SK-N-SH (cell line): ENCODE measurements around the gene VWA5B2. TPM values are rescaled to one million over a fixed set of nuclear protein-coding genes. Genes with fewer than 3 reads are reported as not detected.

Experiments used
- CTCF ChIA-PET: fragments of 300-600, 350-600 bp; formaldehyde crosslinking; extraction: SDS; loops from one replicate; lab custom pipeline; 2021; lab: Yijun Ruan, JAX
- POLR2A ChIA-PET: fragments of 350-600 bp; sonication (Branson Sonifier 250); formaldehyde crosslinking; extraction: SDS; loops from one replicate; lab custom pipeline; 2020; ENCODE audit warnings: antibody characterized with exemption, inconsistent platforms; lab: Yijun Ruan, JAX
- DNase-seq: peaks from one replicate; pipeline ENCODE4 v3.0.0; 2012
- H2AFZ ChIP-seq: fragments of 200-600 bp; sonication (generic); 2 replicates; pipeline ENCODE4 v1.8.1; 2016; ENCODE audit warnings: antibody characterized with exemption, mild to moderate bottlenecking, low read depth
- H3F3A ChIP-seq: fragments of 200-600 bp; sonication (generic); replicated peaks from 2 replicates; pipeline ENCODE3; 2016; ENCODE audit warnings: antibody characterized with exemption, mild to moderate bottlenecking; ENCODE audit not compliant: insufficient read depth
- H3K27ac ChIP-seq, 2 experiments: fragments of 200-500 bp in 1 of 2; fragments of 200-600 bp in 1 of 2; sonication (Bioruptor generic) in 1 of 2; sonication (generic), shearing (Covaris generic) in 1 of 2; 2 replicates each; pipeline versions ENCODE4 v1.5.1 to v1.6.1; 2014 to 2016; ENCODE audit warnings: low read depth in 2 of 2, inconsistent platforms in 1 of 2, low read length in 1 of 2, mild to moderate bottlenecking in 1 of 2, mixed read lengths in 1 of 2
- H3K27me3 ChIP-seq: fragments of 200-600 bp; sonication (generic), shearing (Covaris generic); 2 replicates; pipeline ENCODE4 v1.6.1; 2016; ENCODE audit warnings: mixed run types; ENCODE audit not compliant: insufficient read depth
- H3K36me3 ChIP-seq, 2 experiments: fragments of 200-500 bp in 1 of 2; fragments of 200-600 bp in 1 of 2; sonication (Bioruptor generic) in 1 of 2; sonication (generic) in 1 of 2; replicated peaks in 1 of 2; 2 replicates each; pipeline versions ENCODE3 to v1.5.1; 2014 to 2016; ENCODE audit warnings: low read length in 1 of 2, mild to moderate bottlenecking in 1 of 2; ENCODE audit not compliant: insufficient read depth in 2 of 2, control insufficient read depth in 1 of 2
- H3K4me1 ChIP-seq, 2 experiments: fragments of 200-500 bp in 1 of 2; fragments of 200-600 bp in 1 of 2; sonication (Bioruptor generic) in 1 of 2; sonication (generic), shearing (Covaris generic) in 1 of 2; 2 replicates each; pipeline versions ENCODE4 v1.5.1 to v1.6.1; 2014 to 2016; ENCODE audit warnings: low read depth in 1 of 2, low read length in 1 of 2, mixed run types in 1 of 2; ENCODE audit not compliant: insufficient read depth in 2 of 2, control insufficient read depth in 1 of 2
- H3K4me2 ChIP-seq: fragments of 200-600 bp; sonication (generic), shearing (Covaris generic); 2 replicates; pipeline ENCODE4 v1.6.1; 2017; ENCODE audit warnings: mixed run types
- H3K4me3 ChIP-seq, 2 experiments: fragments of 200-500 bp in 1 of 2; fragments of 200-600 bp in 1 of 2; sonication (Bioruptor generic) in 1 of 2; sonication (generic), shearing (Covaris generic) in 1 of 2; 2 replicates each; pipeline versions ENCODE4 v1.5.1 to v1.8.1; 2014 to 2016; ENCODE audit warnings: low read depth in 2 of 2, inconsistent platforms in 1 of 2, low read length in 1 of 2, mild to moderate bottlenecking in 1 of 2, mixed read lengths in 1 of 2, moderate library complexity in 1 of 2
- H3K79me2 ChIP-seq: fragments of 200-600 bp; sonication (generic); 2 replicates; pipeline ENCODE4 v1.8.1; 2017; ENCODE audit warnings: mild to moderate bottlenecking; ENCODE audit not compliant: insufficient read depth
- H3K9ac ChIP-seq: fragments of 200-600 bp; sonication (generic); 2 replicates; pipeline ENCODE4 v1.6.1; 2017; ENCODE audit warnings: mixed run types
- H3K9me2 ChIP-seq: fragments of 200-600 bp; sonication (generic); 2 replicates; pipeline ENCODE4 v1.6.1; 2017; ENCODE audit warnings: mixed run types
- H3K9me3 ChIP-seq: fragments of 200-600 bp; sonication (generic); 2 replicates; pipeline ENCODE4 v1.6.1; 2017; ENCODE audit warnings: mixed run types, mild to moderate bottlenecking, moderate library complexity
- H4K20me1 ChIP-seq: fragments of 200-600 bp; sonication (generic); 2 replicates; pipeline ENCODE4 v1.6.1; 2017; ENCODE audit warnings: mild to moderate bottlenecking, mixed run types; ENCODE audit not compliant: insufficient read depth
- ELF1 ChIP-seq: IDR thresholded peaks from 2 replicates; pipeline ENCODE4 v1.4.0; 2012
- EZH2phosphoT487 ChIP-seq: fragments of 200-600 bp; sonication (generic); IDR thresholded peaks from 2 replicates; pipeline ENCODE4 v1.6.1; 2017; ENCODE audit warnings: low read depth, mixed run types, mild to moderate bottlenecking, antibody characterized with exemption, moderate library complexity, borderline replicate concordance
- FOSL2 ChIP-seq: IDR thresholded peaks from 2 replicates; pipeline ENCODE4 v1.4.0; 2012; ENCODE audit warnings: low read depth, mild to moderate bottlenecking, moderate library complexity, borderline replicate concordance
- GABPA ChIP-seq: IDR thresholded peaks from 2 replicates; pipeline ENCODE4 v1.4.0; 2012; ENCODE audit warnings: low read depth, mild to moderate bottlenecking
- GATA2 ChIP-seq: sonication (generic); formaldehyde crosslinking; IDR thresholded peaks from 2 replicates; pipeline ENCODE4 v1.5.0; 2020; ENCODE audit warnings: mild to moderate bottlenecking, missing genetic modification reagents
- JUND ChIP-seq: IDR thresholded peaks from 2 replicates; pipeline ENCODE4 v1.4.0; 2012
- MEF2A ChIP-seq: IDR thresholded peaks from 2 replicates; pipeline ENCODE4 v1.4.0; 2012; ENCODE audit warnings: low read depth, borderline replicate concordance
- NFIC ChIP-seq: IDR thresholded peaks from 2 replicates; pipeline ENCODE4 v1.4.0; 2012; ENCODE audit warnings: borderline replicate concordance
- POLR2AphosphoS5 ChIP-seq: IDR thresholded peaks from 2 replicates; pipeline ENCODE4 v1.6.1; 2012; ENCODE audit warnings: low read depth, low read length
- RAD21 ChIP-seq: IDR thresholded peaks from 2 replicates; pipeline ENCODE4 v1.6.1; 2012; ENCODE audit warnings: mild to moderate bottlenecking, low read length
- RCOR1 ChIP-seq: fragments of 150-350 bp; IDR thresholded peaks from 2 replicates; pipeline ENCODE4 v1.6.1; 2017; ENCODE audit warnings: antibody characterized with exemption, low read length
- RFX5 ChIP-seq: IDR thresholded peaks from 2 replicates; pipeline ENCODE4 v1.6.1; 2012; ENCODE audit warnings: mild to moderate bottlenecking, improper control_type of control experiment, low read length
- RXRA ChIP-seq: IDR thresholded peaks from 2 replicates; pipeline ENCODE4 v1.4.0; 2012; ENCODE audit warnings: low read depth, mild to moderate bottlenecking, borderline replicate concordance
- SIN3A ChIP-seq: IDR thresholded peaks from 2 replicates; pipeline ENCODE4 v1.6.1; 2012; ENCODE audit warnings: low read depth, mild to moderate bottlenecking, low read length, moderate library complexity, borderline replicate concordance
- WGBS: methylation state at CpG from one replicate; pipeline ENCODE4 v1.1.6; 2017; ENCODE audit warnings: low lambda C conversion rate; 5-methylcytosine and 5-hydroxymethylcytosine counted together
- polyA plus RNA-seq, 3 experiments: library from polyadenylated mRNA; depleted of rRNA; stranded (reverse); fragments of >200 nt; gene quantifications; 2 replicates each; pipeline ENCODE4 v1.2.3, GENCODE V29; 2012
- TF ChIP-seq, protein P1 (sequence below): IDR thresholded peaks from 2 replicates; pipeline ENCODE4 v1.4.0; 2012; ENCODE audit warnings: low read depth, borderline replicate concordance
- TF ChIP-seq, protein P2 (sequence below): fragments of 200-600 bp; sonication (generic); IDR thresholded peaks from 2 replicates; pipeline ENCODE4 v1.6.1; 2017; ENCODE audit warnings: antibody characterized with exemption, mild to moderate bottlenecking, moderate library complexity
- TF ChIP-seq, protein P3 (sequence below): fragments of 150-350 bp; IDR thresholded peaks from 2 replicates; pipeline ENCODE4 v1.6.1; 2017; ENCODE audit warnings: antibody characterized with exemption, low read length, low read depth, borderline replicate concordance
- TF ChIP-seq, protein P4 (sequence below): IDR thresholded peaks from 2 replicates; pipeline ENCODE4 v1.4.0; 2012; ENCODE audit warnings: low read depth, borderline replicate concordance
- TF ChIP-seq, protein P5 (sequence below): IDR thresholded peaks from 2 replicates; pipeline ENCODE4; 2012
- TF ChIP-seq, protein P6 (sequence below): IDR thresholded peaks from 2 replicates; pipeline ENCODE4 v1.4.0; 2012; ENCODE audit warnings: low read depth

The VWA5B2 gene
- polyA plus RNA-seq, 1 of the 3 experiments (the other 2 are of a cell fraction), result 0.08 TPM

DNA sequence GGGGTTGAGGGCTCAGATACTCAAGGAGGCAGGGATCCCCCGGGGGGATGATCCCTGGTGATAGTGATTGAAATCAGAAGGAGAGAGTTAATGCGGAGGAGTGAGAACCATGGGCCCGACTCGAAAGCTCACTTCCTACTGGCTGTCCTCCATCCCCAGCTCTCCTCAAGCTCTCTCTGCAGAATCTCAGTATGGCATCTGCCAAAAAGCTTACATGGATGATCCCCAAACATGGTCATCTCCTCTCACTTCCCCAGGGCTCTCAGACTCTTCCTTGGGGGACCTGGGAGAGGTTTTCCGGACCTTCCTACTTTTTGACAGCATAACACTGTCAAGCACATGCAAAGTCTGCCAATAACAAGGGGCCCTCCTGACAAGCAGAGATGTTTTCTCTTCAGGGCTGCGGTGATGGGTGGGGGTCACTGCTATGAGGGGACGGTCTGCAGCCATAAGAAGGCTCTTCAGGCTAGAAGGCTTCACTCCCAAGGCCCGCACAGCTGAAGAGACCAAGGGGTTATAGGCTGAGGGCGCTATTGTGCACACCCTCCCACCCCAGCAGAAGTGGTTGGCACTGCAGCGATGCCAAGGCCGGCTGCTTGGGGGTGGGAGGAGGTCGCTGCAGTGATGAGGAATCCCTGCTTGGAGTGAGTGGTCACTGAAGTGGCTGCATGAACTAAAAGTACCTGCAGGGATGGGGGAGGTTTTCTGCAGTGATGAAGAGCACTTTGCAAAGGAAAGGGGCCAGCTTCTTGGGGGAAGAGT is 828 bp upstream of the VWA5B2 start:
- Histone ChIP-seq H3K79me2 (no peaks in the 10 kb centered on the region), H3K9ac (no peak overlapping the region), H3K9me3 (no peaks in the 10 kb centered on the region), H3K9me2 (no peaks in the 10 kb centered on the region), H3K4me2 (peak overlapping the region; percentile 95; the same call in 1 of the 2 replicates), H3F3A (no peaks in the 10 kb centered on the region), H3K27me3 (peaks cover 27% of the 10 kb centered on the region), H4K20me1 (no peaks in the 10 kb centered on the region), H2AFZ (no peak overlapping the region), H3K4me3 (peak overlapping the region in 1 of 2 experiments; percentile 50; a peak in 1 of 4 replicates), H3K27ac (no peak overlapping the region), H3K36me3 (no peaks in the 10 kb centered on the region), H3K4me1 (peaks cover 0 to 16% of the 10 kb centered on the region in 2 experiments; a peak in 1 of 4 replicates)
- ChIA-PET CTCF (interaction anchor here (0.8 to 5.9 kb wide), 18 partner anchors 9 to 360 kb away, joined by 3 to 61 read pairs (median 11); partner anchors contain the start of genes ALG3, AP2M1 and EEF1AKMT4), POLR2A (interaction anchor here (1.1 to 2.1 kb wide), 3 partner anchors 17 to 45 kb away, joined by 3 to 6 read pairs (median 5); no protein-coding TSS in a partner anchor)
- TF ChIP-seq, protein P1, sequence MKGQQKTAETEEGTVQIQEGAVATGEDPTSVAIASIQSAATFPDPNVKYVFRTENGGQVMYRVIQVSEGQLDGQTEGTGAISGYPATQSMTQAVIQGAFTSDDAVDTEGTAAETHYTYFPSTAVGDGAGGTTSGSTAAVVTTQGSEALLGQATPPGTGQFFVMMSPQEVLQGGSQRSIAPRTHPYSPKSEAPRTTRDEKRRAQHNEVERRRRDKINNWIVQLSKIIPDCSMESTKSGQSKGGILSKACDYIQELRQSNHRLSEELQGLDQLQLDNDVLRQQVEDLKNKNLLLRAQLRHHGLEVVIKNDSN, result no peak
- TF ChIP-seq NFIC (no peak), ELF1 (no peak), SIN3A (no peak), RAD21 (no peak), MEF2A (no peak), RXRA (no peak), GATA2 (CRISPR knock-in tag) (no peak), GABPA (no peak), EZH2phosphoT487 (no peak), RFX5 (no peak), JUND (no peak), RCOR1 (no peak), POLR2AphosphoS5 (no peak), FOSL2 (no peak)
- TF ChIP-seq, protein P2, sequence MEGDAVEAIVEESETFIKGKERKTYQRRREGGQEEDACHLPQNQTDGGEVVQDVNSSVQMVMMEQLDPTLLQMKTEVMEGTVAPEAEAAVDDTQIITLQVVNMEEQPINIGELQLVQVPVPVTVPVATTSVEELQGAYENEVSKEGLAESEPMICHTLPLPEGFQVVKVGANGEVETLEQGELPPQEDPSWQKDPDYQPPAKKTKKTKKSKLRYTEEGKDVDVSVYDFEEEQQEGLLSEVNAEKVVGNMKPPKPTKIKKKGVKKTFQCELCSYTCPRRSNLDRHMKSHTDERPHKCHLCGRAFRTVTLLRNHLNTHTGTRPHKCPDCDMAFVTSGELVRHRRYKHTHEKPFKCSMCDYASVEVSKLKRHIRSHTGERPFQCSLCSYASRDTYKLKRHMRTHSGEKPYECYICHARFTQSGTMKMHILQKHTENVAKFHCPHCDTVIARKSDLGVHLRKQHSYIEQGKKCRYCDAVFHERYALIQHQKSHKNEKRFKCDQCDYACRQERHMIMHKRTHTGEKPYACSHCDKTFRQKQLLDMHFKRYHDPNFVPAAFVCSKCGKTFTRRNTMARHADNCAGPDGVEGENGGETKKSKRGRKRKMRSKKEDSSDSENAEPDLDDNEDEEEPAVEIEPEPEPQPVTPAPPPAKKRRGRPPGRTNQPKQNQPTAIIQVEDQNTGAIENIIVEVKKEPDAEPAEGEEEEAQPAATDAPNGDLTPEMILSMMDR, result no peak
- TF ChIP-seq, protein P3, sequence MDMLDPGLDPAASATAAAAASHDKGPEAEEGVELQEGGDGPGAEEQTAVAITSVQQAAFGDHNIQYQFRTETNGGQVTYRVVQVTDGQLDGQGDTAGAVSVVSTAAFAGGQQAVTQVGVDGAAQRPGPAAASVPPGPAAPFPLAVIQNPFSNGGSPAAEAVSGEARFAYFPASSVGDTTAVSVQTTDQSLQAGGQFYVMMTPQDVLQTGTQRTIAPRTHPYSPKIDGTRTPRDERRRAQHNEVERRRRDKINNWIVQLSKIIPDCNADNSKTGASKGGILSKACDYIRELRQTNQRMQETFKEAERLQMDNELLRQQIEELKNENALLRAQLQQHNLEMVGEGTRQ, result no peak
- TF ChIP-seq, protein P4, sequence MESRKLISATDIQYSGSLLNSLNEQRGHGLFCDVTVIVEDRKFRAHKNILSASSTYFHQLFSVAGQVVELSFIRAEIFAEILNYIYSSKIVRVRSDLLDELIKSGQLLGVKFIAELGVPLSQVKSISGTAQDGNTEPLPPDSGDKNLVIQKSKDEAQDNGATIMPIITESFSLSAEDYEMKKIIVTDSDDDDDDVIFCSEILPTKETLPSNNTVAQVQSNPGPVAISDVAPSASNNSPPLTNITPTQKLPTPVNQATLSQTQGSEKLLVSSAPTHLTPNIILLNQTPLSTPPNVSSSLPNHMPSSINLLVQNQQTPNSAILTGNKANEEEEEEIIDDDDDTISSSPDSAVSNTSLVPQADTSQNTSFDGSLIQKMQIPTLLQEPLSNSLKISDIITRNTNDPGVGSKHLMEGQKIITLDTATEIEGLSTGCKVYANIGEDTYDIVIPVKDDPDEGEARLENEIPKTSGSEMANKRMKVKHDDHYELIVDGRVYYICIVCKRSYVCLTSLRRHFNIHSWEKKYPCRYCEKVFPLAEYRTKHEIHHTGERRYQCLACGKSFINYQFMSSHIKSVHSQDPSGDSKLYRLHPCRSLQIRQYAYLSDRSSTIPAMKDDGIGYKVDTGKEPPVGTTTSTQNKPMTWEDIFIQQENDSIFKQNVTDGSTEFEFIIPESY, result no peak
- TF ChIP-seq, protein P5, sequence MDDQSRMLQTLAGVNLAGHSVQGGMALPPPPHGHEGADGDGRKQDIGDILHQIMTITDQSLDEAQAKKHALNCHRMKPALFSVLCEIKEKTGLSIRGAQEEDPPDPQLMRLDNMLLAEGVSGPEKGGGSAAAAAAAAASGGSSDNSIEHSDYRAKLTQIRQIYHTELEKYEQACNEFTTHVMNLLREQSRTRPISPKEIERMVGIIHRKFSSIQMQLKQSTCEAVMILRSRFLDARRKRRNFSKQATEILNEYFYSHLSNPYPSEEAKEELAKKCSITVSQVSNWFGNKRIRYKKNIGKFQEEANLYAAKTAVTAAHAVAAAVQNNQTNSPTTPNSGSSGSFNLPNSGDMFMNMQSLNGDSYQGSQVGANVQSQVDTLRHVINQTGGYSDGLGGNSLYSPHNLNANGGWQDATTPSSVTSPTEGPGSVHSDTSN, result no peak
- TF ChIP-seq, protein P6, sequence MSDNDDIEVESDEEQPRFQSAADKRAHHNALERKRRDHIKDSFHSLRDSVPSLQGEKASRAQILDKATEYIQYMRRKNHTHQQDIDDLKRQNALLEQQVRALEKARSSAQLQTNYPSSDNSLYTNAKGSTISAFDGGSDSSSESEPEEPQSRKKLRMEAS, result no peak
- 67% methylated on average over 11 of the region's 12 CpGs for WGBS
- peak; percentile 45 for DNase-seq
